GM21390 (cell line): ENCODE measurements around the gene PRKCH.

ENCODE experiments used
- ATAC-seq: cut with Tn5 transposase; IDR thresholded peaks from one replicate; pipeline ENCODE4 v1.9.1; 2021; ENCODE audit not compliant: unreplicated experiment

Gene PRKCH

GRCh38 chr14:61540931-61541330 is 219.6 kb downstream of the PRKCH start:
- ATAC-seq: no peak

GRCh38 chr14:61542848-61543790 is 221.7 kb downstream of the PRKCH start:
- ATAC-seq: no peak

- ATAC-seq: no peak
Observed at GRCh38 chr14:61543946-61544345, 222.6 kb downstream of the PRKCH start.

- no peak for ATAC-seq
Observed at GRCh38 chr14:61544448-61545330, 223.3 kb downstream of the PRKCH start.

- no peak for ATAC-seq
Observed at GRCh38 chr14:61545726-61546455, 224.5 kb downstream of the PRKCH start.

- ATAC-seq: no peak
Observed at GRCh38 chr14:61547186-61548069, 226.0 kb downstream of the PRKCH start.

- no peak for ATAC-seq
Observed at GRCh38 chr14:61549425-61549824, 228.0 kb downstream of the PRKCH start.

GRCh38 chr14:61551384-61551783 is 230.0 kb downstream of the PRKCH start:
- ATAC-seq: no peak

- no peak for ATAC-seq
Observed at GRCh38 chr14:61552241-61552640, 230.9 kb downstream of the PRKCH start.

- ATAC-seq: no peak
Observed at GRCh38 chr14:61553730-61554641, 232.6 kb downstream of the PRKCH start.

GRCh38 chr14:61555056-61555838 is 233.9 kb downstream of the PRKCH start:
- no peak for ATAC-seq

GRCh38 chr14:61556455-61556854 is 235.1 kb downstream of the PRKCH start:
- ATAC-seq: no peak

- ATAC-seq: no peak
Observed at GRCh38 chr14:61557262-61557661, 235.9 kb downstream of the PRKCH start.

- ATAC-seq: no peak
Observed at GRCh38 chr14:61557854-61558253, 236.5 kb downstream of the PRKCH start.

GRCh38 chr14:61558271-61558670 is 236.9 kb downstream of the PRKCH start:
- no peak for ATAC-seq

GRCh38 chr14:61559641-61560201 is 238.3 kb downstream of the PRKCH start:
- no peak for ATAC-seq

GRCh38 chr14:61560323-61560722 is 238.9 kb downstream of the PRKCH start:
- no peak for ATAC-seq

GRCh38 chr14:61561104-61561503 is 239.7 kb downstream of the PRKCH start:
- ATAC-seq: no peak
